ENCODE results near the gene RHOXF2B. TPM values are rescaled to one million over a fixed set of nuclear protein-coding genes. Genes with fewer than 3 reads are reported as not detected.

RHOXF2B gene
- total and polyA plus RNA-seq, 2 experiments from 2014 or later: not detected

DNA sequence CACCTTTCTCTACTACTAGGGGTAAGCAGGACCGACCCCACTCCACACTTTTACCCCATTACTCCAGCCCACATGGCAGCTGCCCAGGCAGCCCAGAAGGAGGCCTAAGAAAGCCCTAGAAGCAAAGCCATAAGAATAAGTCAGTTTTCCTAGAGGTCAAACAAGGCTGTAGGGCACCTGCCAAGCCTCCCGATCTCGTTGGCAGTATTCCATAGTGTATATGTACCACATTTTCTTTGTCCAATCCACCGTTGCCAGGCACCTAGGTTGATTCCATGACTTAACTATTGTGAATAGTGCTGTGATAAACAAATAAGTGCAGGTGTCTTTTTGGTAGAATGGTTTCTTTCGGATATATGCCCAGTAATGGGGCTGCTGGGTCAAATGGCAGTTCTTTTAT lies 54.2 kb downstream of the RHOXF2B start (continued):
- no peak for TF ChIP-seq NANOG (IDR thresholded peaks at IDR 0.05; ENCODE audit: borderline replicate concordance)
- TF ChIP-seq, protein P1, sequence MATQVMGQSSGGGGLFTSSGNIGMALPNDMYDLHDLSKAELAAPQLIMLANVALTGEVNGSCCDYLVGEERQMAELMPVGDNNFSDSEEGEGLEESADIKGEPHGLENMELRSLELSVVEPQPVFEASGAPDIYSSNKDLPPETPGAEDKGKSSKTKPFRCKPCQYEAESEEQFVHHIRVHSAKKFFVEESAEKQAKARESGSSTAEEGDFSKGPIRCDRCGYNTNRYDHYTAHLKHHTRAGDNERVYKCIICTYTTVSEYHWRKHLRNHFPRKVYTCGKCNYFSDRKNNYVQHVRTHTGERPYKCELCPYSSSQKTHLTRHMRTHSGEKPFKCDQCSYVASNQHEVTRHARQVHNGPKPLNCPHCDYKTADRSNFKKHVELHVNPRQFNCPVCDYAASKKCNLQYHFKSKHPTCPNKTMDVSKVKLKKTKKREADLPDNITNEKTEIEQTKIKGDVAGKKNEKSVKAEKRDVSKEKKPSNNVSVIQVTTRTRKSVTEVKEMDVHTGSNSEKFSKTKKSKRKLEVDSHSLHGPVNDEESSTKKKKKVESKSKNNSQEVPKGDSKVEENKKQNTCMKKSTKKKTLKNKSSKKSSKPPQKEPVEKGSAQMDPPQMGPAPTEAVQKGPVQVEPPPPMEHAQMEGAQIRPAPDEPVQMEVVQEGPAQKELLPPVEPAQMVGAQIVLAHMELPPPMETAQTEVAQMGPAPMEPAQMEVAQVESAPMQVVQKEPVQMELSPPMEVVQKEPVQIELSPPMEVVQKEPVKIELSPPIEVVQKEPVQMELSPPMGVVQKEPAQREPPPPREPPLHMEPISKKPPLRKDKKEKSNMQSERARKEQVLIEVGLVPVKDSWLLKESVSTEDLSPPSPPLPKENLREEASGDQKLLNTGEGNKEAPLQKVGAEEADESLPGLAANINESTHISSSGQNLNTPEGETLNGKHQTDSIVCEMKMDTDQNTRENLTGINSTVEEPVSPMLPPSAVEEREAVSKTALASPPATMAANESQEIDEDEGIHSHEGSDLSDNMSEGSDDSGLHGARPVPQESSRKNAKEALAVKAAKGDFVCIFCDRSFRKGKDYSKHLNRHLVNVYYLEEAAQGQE (IDR thresholded peaks at IDR 0.05; ENCODE audit: unreplicated experiment): no peak
- no peak for TF ChIP-seq ZNF114 (CRISPR knock-in tag; IDR thresholded peaks at IDR 0.05)
- TF ChIP-seq EZH2phosphoT487 (IDR thresholded peaks at IDR 0.05; ENCODE audit: unreplicated experiment): no peak
- TF ChIP-seq EZH2 (IDR thresholded peaks at IDR 0.05; ENCODE audit: low read depth, unreplicated experiment): no peak
- TF ChIP-seq JUNB (IDR thresholded peaks at IDR 0.05; ENCODE audit: unreplicated experiment): no peak
- no peak for TF ChIP-seq ZNF331 (CRISPR knock-in tag; IDR thresholded peaks at IDR 0.05; ENCODE audit: low read depth)
- TF ChIP-seq, protein P2, sequence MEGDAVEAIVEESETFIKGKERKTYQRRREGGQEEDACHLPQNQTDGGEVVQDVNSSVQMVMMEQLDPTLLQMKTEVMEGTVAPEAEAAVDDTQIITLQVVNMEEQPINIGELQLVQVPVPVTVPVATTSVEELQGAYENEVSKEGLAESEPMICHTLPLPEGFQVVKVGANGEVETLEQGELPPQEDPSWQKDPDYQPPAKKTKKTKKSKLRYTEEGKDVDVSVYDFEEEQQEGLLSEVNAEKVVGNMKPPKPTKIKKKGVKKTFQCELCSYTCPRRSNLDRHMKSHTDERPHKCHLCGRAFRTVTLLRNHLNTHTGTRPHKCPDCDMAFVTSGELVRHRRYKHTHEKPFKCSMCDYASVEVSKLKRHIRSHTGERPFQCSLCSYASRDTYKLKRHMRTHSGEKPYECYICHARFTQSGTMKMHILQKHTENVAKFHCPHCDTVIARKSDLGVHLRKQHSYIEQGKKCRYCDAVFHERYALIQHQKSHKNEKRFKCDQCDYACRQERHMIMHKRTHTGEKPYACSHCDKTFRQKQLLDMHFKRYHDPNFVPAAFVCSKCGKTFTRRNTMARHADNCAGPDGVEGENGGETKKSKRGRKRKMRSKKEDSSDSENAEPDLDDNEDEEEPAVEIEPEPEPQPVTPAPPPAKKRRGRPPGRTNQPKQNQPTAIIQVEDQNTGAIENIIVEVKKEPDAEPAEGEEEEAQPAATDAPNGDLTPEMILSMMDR (conservative IDR thresholded peaks at IDR 0.05; ENCODE audit: low read depth in 2 of 2): no peak
- no peak for TF ChIP-seq CREB1 (CRISPR knock-in tag; IDR thresholded peaks at IDR 0.05; ENCODE audit: low read depth)
- TF ChIP-seq, protein P3, sequence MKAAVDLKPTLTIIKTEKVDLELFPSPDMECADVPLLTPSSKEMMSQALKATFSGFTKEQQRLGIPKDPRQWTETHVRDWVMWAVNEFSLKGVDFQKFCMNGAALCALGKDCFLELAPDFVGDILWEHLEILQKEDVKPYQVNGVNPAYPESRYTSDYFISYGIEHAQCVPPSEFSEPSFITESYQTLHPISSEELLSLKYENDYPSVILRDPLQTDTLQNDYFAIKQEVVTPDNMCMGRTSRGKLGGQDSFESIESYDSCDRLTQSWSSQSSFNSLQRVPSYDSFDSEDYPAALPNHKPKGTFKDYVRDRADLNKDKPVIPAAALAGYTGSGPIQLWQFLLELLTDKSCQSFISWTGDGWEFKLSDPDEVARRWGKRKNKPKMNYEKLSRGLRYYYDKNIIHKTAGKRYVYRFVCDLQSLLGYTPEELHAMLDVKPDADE (IDR thresholded peaks at IDR 0.05): no peak

DNA sequence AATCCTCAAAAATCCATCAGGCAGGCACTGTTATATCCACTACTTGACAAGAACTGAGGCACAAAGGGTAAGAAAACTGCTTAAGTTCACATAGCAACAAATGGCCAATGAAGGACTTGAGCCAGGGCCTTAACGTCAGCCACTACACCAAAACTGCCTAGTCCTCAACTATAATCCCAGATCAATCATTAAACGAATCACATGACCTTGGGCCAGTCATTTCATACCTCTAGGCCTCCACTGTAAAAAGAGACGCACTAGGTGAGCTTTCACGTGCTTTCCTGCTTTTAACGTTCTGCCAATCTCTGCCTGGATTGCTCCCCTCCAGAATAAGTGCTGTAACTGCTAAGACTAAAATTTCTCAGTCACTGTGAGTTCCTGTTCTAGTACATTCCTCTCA lies 54.7 kb downstream of the RHOXF2B start:
- peaks cover 22% of the 10 kb centered on the region for H3K27me3 ChIP-seq (ENCODE audit: insufficient read depth)
- no peaks in the 10 kb centered on the region for H3K36me3 ChIP-seq (ENCODE audit: insufficient read depth)
- H3K27ac ChIP-seq (ENCODE audit: low read depth): no peak overlapping the region
- H2AFZ ChIP-seq: no peak overlapping the region
- H3K27ac Mint-ChIP-seq: no peak overlapping the region
- H3K9me2 ChIP-seq (ENCODE audit: insufficient read depth): no peaks in the 10 kb centered on the region
- H3K9me3 Mint-ChIP-seq: peaks cover 4% of the 10 kb centered on the region; the same call in 1 of the 3 replicates
- peaks cover 13% of the 10 kb centered on the region for H3K27me3 Mint-ChIP-seq (ENCODE audit: insufficient read depth, low read depth, poor library complexity)
- no peaks in the 10 kb centered on the region for H3K4me1 Mint-ChIP-seq
- H3K36me3 Mint-ChIP-seq (ENCODE audit: low read depth): no peaks in the 10 kb centered on the region
- ATAC-seq: no peak
- H3K4me1 ChIP-seq (ENCODE audit: insufficient read depth): no peaks in the 10 kb centered on the region
- DNase-seq (ENCODE audit: low spot score): no peak
- no peaks in the 10 kb centered on the region for H4K20me1 ChIP-seq (replicated peaks; ENCODE audit: insufficient read depth)
- no peak overlapping the region for H3K4me3 ChIP-seq
- H3K4me3 Mint-ChIP-seq: no peak overlapping the region
- H3K4me2 ChIP-seq: no peak overlapping the region
- no peaks in the 10 kb centered on the region for H3F3A ChIP-seq (replicated peaks; ENCODE audit: low read depth)
- H3K79me2 ChIP-seq (replicated peaks; ENCODE audit: insufficient read depth): no peaks in the 10 kb centered on the region
- TF ChIP-seq ZNF114 (CRISPR knock-in tag; IDR thresholded peaks at IDR 0.05) (no peak), POLR2AphosphoS5 (IDR thresholded peaks at IDR 0.05; ENCODE audit: low read depth) (no peak), STAT1 (IDR thresholded peaks at IDR 0.05; ENCODE audit: unreplicated experiment) (no peak), JUNB (IDR thresholded peaks at IDR 0.05; ENCODE audit: unreplicated experiment) (no peak), CREB1 (CRISPR knock-in tag; IDR thresholded peaks at IDR 0.05; ENCODE audit: low read depth) (no peak), EZH2phosphoT487 (IDR thresholded peaks at IDR 0.05; ENCODE audit: unreplicated experiment) (no peak), ZNF331 (CRISPR knock-in tag; IDR thresholded peaks at IDR 0.05; ENCODE audit: low read depth) (no peak), EZH2 (IDR thresholded peaks at IDR 0.05; ENCODE audit: low read depth, unreplicated experiment) (no peak), NANOG (IDR thresholded peaks at IDR 0.05; ENCODE audit: borderline replicate concordance) (no peak)
- TF ChIP-seq, protein P2 (conservative IDR thresholded peaks at IDR 0.05; ENCODE audit: low read depth in 2 of 2): no peak
- TF ChIP-seq, protein P1 (IDR thresholded peaks at IDR 0.05; ENCODE audit: unreplicated experiment): no peak
- TF ChIP-seq, protein P3 (IDR thresholded peaks at IDR 0.05): no peak

Data from GM23338 (cell line).